NCI-H1048 (cell line): ENCODE results near the gene TPI1.

Experiments
- DNase-seq: peaks from one replicate; lab custom pipeline; 2025; lab: John Stamatoyannopoulos, UW

Gene TPI1

DNA sequence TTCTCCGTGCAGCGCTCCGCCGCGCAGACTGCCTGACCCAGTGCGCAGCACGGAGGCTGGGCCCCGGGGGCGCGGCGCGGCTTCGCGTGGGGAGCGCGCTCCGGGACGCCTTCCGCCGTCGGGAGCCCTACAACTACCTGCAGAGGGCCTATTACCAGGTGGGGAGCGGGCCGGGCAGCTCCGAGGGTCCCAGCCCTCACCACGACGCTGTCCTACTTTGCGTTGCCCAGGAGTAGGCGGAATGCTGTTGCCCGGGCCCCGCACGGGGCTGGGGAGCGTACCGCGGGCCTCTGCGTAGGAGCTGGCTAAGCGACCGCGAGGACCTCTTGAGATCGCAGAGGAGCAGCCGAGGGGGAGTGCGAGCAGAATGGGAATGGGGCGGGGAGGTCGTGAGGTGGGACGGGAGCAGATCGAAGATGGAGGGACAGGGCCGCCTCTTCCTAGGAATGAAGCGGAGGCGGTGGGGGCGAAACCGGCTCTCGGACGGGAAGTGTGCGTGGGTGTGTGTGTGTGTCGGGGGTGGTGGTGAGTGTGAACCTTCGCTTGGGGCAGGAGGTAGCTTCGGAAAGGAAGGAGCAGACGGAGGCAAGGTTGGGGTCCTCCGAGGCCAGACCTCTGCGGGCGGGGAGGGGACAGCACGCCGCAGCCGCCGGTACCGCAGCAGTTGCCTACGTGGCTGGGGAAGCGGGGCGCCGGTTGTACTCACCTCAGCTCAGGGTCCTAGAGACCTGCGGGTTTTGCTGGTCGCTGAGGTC, 38.4 kb upstream of the TPI1 start:
- no peak for DNase-seq

DNA sequence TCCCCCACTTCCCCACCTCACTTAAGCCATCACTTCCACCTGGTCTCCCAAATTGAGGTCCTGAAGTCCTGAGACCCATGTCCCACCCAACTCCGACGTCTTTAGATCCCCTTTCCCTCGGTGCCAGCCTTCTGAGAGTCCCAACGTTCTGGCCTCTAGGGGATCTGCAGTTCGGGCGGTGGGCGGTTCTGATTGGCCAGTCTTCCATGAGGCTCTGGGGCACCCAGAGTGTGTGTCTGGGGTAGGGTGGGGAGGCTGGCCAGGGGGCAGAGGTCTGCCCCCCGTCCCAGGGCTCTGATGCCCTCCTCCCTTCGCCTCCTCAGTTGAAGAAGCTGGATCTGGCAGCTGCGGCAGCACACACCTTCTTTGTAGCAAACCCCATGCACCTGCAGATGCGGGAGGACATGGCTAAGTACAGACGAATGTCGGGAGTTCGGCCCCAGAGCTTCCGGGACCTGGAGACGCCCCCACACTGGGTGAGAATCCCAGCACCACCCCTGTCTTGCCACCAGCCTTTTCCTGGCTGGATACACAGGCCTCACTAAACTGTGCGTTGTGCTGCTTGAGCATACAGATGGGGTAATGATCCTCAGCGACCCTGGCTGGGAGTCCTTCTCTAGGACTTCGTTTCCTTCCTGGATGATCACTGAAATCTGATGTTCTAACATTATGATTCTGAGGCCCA, 37.7 kb upstream of the TPI1 start:
- no peak for DNase-seq

DNA sequence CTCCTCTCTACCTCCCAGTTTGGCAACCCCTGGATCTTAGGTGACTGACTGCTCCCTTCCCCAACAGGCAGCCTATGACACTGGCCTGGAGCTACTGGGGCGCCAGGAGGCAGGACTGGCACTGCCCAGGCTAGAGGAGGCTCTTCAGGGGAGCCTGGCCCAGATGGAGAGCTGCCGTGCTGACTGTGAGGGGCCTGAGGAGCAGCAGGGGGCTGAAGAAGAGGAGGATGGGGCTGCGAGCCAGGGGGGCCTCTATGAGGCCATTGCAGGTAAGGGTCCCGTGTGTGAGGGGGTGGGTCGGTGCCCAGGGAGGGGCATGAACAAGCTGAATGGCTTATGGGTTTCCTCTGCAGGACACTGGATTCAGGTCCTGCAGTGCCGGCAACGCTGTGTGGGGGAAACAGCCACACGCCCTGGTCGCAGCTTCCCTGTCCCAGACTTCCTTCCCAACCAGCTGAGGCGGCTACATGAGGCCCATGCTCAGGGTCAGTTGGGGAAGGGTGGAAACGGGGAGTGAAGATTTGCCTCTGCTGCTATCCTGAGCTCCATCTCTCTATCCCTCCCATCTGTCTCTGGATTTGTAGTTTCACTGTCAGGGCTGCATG, 36.9 kb upstream of the TPI1 start:
- DNase-seq, result no peak

GRCh38 chr12:6830999-6831398, 36.3 kb upstream of the TPI1 start:
- DNase-seq, result no peak

- no peak for DNase-seq
Measured at GRCh38 chr12:6831450-6831995, 35.8 kb upstream of the TPI1 start.

GRCh38 chr12:6832125-6832524, 35.2 kb upstream of the TPI1 start:
- DNase-seq, result no peak

- DNase-seq, result no peak
Measured at GRCh38 chr12:6833189-6833890, 34.0 kb upstream of the TPI1 start.

DNA sequence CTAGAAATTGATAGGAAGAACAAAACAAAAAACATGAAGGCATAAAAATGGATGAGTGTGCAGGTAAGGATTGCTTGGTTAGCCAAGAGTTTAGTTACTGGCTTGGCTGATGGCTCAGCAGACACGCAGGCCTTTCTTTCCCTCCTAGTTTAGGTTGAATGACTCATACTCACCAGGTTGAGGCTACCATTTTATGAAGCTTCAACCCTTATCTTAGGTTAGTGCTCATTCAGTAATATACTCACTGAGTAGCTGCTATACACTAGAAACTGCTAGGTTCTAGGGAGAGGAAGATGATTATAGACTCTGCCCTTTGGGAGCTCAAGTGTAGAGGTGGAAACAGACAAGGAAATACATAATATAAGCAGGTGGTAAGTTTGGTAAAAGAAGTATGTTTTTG, 33.1 kb upstream of the TPI1 start:
- no peak for DNase-seq

DNA sequence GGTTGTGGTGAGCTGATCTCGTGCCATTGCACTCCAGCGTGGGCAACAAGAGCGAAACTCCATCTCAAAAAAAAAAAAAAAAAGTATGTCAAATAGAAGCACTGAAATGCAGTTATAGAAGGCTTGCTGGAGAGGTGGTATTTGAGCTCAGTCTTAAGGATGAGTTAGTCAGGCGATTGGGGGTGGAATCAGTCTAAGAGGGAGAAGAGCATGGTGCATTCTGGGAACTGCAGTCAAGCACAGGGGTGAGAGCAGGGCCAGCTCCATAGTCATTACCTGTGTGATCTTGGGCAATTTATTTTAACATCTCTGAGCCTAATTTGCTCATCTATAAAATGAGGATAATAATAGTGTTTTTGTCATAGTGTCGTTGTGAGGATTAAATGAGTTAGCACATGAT, 32.5 kb upstream of the TPI1 start:
- DNase-seq, result no peak

GRCh38 chr12:6836851-6837250, 30.5 kb upstream of the TPI1 start:
- DNase-seq, result no peak

- no peak for DNase-seq
Measured at GRCh38 chr12:6837370-6838060, 29.8 kb upstream of the TPI1 start.

DNA sequence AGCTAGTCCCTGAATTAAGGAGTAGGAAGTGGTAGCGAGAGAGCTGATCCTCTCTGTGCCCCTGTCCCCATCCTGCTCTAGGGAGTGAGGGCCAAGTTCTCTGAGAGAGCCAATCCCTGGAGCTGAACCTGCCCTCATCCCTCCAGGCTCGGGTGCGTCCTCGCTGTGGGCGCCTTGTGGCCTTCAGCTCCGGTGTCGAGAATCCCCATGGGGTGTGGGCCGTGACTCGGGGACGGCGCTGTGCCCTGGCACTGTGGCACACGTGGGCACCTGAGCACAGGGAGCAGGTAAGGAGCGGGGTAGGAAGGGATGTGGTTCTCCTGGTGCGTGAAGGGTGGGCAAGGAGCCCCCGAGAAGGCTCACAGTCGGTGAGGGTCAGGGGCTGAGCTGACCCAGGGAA, 28.5 kb upstream of the TPI1 start:
- DNase-seq, result no peak

GRCh38 chr12:6839482-6840201, 27.7 kb upstream of the TPI1 start:
- DNase-seq, result no peak

DNA sequence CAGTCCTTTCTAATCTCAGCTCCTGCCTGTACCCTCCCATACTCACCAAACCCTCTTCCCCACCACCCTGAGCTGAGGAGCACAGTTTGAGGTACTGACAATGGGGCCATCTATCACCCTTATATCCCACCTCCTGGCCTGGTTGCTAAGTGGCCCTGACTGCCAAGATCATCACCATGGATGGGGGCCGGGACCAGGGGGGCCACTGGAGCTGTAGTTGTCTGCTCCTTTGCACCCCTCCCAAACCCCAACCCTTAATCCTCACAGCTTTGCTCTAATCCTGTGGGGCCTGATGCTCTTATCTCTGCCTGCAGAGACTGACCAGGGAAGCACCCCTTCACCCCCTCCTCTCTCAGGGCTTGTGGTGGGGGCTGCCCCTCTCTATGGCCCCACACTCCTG, 27.0 kb upstream of the TPI1 start:
- no peak for DNase-seq

DNA sequence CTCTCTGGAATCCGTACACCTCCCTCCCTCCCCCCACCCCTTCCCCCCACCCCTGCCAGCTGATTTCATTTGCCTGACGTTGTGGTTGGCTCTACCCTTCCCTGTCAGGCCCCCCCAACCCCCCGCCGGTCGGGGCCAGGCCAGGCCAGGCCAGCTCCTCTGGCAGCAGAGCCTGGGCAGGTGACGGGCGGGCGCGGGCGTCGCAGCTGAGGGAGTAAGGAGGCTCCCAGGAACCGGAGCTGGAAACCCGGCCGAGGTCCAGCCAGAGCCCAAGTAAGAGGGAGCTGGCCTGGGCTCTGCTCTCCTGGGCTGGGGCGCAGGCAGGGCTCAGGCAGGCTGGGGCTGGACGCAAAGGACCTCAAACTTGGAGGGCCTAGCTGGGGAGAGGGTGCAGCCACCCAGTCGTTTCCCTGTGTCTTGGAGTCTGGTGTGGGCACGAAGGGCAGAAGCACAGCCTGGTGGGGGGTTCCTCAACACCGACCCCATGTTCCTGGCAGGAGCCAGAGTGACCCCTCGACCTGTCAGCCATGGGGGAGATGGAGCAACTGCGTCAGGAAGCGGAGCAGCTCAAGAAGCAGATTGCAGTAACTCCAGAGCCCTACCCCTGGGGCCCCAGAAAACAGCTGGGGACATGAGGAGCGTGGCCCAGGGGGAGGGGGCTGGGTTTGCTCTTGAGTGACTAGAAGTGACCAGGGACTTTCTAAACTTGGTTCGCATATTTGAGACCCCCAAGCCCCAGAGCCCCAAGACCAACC, 26.4 kb upstream of the TPI1 start, which contains the start of gene GNB3:
GNB3 (plus strand) TSS at position 165 of the 755 bp plus-strand sequence; CDS start at position 528, 363 bp downstream.
- no peak for DNase-seq

DNA sequence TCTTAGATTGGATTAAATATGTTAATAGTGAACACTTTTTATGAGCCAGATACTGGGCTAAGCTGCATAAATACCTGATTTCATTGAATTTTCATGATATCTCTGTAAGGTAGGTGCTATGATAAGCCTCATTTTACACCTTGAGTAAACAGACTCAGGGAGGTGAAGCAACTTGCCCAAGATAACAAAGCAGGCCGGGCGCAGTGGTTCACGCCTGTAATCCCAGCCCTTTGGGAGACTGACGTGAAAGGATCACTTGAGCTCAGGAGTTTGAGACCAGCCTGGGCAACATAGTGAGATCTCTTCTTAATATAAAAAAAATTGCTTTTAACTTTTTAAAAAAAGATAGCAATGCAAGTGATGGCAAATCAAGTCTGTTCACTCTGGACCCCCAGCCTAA, 25.3 kb upstream of the TPI1 start:
- DNase-seq, result no peak

DNA sequence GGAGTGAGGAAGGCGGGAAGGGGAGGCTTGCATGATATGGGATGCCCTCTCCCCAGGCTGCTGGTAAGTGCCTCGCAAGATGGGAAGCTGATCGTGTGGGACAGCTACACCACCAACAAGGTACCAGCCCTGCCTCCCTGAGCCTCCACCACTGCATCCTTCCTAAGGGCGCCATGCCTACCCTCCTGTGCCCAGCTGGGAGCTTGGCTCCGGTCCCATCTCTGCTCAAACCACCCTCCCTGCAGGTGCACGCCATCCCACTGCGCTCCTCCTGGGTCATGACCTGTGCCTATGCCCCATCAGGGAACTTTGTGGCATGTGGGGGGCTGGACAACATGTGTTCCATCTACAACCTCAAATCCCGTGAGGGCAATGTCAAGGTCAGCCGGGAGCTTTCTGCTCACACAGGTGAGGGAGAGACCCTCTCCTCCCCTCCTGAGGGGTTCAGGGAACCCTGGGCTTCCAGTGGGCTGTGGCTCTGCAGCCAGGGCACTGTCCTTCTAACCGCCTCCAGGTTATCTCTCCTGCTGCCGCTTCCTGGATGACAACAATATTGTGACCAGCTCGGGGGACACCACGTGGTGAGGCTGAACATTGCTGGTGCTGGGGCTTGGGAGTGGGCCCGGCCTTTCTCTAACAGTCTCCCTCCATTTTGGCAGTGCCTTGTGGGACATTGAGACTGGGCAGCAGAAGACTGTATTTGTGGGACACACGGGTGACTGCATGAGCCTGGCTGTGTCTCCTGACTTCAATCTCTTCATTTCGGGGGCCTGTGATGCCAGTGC, 24.0 kb upstream of the TPI1 start:
- DNase-seq, result no peak

DNA sequence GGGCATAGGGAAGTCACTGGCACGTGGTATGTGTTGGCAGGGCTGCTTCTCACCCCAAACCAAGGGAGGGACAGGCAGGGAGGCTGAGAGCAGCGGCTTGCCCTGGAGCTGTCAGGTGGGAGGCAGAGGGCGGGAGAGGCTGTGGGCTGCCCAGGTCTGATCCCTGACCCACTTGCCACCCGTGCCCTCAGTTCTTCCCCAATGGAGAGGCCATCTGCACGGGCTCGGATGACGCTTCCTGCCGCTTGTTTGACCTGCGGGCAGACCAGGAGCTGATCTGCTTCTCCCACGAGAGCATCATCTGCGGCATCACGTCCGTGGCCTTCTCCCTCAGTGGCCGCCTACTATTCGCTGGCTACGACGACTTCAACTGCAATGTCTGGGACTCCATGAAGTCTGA, 21.9 kb upstream of the TPI1 start:
- DNase-seq, result no peak

DNA sequence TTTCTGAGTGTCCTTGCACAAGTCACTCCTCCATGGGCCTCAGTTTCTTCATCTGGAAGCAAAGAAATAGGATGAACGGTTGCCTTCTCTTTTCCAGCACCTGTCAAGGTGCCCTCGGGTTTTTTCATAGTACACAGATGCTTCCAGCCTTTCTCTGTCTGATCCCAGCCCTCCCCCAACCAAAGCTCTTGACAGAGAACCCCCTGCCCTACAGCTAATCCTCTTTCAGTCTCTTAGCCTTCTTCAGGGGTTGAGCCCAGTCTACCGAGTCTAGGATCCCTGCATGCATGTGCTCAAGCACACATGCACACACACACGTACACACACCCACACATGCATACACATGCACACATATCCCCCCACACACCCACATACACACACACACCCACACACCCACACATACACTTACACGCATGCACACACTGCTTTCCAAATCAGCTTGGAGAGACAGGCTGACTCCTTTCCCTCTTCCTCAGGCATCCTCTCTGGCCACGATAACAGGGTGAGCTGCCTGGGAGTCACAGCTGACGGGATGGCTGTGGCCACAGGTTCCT, 20.9 kb upstream of the TPI1 start:
- DNase-seq, result no peak
